Stimulated activated CD4-positive, alpha-beta T cell treated with anti-CD3 and anti-CD28 coated beads, Interleukin-12 subunit alpha, Interleukin-12 subunit beta, amount 100 ng/mL, for 48 hours (primary cell): ENCODE measurements around the gene HIRIP3.
"Not testable (repeated sequence)": the region's sequence is repeated elsewhere in the genome, so short reads cannot be mapped to it uniquely, and the experiment has no call there.

Experiments used
- DNase-seq, 3 donors: peaks; one replicate each; pipeline ENCODE4 v3.0.0-alpha.2; 2020; ENCODE audit warnings: low read depth in 2 of 3, low spot score in 1 of 3

HIRIP3 gene

DNA sequence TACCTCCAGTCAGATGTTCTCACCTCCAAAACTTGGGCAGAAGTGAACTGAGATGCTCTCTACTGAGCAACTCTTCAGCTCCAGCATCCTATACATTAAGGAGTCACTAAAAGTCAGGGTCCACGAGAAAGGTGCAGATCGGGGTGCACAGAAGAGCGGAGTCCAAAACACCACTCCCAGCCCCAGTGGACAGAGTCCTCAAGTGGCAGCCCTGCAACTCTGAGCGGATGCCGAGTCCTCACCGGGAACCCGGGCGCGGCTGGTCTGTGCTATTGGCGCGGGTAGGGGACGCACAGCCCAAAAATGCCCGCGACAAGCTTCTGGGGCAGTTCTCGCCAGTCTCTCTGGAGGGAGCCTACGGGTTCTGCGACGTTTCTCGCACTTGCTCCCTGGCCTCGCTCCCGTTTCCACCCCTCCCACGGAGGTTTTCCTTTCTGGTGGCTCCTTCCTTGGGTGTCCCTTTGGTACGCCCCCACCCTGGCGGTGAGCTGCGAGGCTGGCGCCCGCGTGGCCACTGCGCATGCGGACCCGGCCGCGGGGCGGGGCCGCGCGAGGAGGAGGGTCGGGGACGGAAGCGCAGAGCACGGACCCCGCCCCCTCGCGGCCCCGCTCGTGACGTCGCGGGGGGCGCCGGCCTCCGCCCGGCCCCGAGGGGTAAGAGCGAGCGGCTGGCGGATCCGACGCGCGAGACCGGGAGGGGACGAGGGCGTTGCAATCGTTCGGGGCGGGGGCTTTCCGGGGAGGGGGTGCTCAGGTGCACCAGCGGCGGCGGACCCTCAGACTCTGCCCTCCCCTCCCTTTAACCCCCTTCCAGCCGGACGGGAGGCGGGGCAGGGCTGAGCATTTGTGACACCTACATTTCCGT, 33.7 kb downstream of the HIRIP3 start, which contains the start of gene TMEM219:
TSS of gene TMEM219 (plus strand) at position 601 of the 865 bp plus-strand sequence. CDS start 1,065 bp downstream, outside the sequence.
- peak; percentile 83 to 88 (median 86) for DNase-seq

GRCh38 chr16:29961127-29961478, 34.3 kb downstream of the HIRIP3 start:
- DNase-seq, result no peak

DNA sequence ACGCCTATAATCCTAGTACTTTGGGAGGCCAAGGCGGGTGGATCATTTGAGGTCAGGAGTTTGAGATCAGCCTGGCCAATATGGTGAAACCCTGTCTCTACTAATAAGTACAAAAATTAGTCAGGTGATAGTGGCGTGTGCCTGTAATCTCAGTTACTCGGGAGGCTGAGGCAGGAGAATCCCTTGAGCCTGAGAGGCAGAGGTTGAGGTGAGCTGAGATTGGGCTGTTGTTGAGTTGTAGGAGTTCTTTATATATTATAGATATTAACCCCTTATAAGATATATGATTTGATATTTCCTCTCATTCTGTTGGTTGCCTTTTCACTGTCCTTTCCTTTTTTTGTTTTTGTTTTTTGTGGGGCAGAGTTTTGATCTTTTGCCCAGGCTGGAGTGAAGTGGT, 35.6 kb downstream of the HIRIP3 start:
- not testable (repeated sequence) for DNase-seq

GRCh38 chr16:29959293-29959692, 36.1 kb downstream of the HIRIP3 start:
- no peak for DNase-seq

DNA sequence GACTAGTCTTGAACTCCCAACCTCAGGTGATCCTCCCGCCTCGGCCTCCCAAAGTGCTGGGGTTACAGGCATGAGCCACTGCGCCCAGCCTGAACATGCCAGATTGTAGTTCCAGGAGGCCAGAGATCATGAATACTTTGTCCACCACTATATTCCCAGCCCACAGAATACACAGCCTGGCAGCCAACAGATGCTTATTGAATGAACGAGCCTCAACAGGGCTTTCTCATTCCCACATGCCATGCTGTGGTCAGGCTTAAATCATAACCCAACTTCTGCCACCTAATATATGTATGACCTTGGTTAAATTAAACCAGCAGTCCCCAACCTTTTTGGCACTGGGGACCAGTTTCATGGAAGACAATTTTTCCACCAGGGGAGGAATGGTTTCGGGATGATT, 36.7 kb downstream of the HIRIP3 start:
- no peak for DNase-seq

- DNase-seq, result no peak
Measured at GRCh38 chr16:29951625-29952365, 43.6 kb downstream of the HIRIP3 start.

GRCh38 chr16:29950806-29951461, 44.5 kb downstream of the HIRIP3 start:
- DNase-seq, result no peak

- no peak for DNase-seq
Measured at GRCh38 chr16:29947897-29948296, 47.5 kb downstream of the HIRIP3 start.

DNA sequence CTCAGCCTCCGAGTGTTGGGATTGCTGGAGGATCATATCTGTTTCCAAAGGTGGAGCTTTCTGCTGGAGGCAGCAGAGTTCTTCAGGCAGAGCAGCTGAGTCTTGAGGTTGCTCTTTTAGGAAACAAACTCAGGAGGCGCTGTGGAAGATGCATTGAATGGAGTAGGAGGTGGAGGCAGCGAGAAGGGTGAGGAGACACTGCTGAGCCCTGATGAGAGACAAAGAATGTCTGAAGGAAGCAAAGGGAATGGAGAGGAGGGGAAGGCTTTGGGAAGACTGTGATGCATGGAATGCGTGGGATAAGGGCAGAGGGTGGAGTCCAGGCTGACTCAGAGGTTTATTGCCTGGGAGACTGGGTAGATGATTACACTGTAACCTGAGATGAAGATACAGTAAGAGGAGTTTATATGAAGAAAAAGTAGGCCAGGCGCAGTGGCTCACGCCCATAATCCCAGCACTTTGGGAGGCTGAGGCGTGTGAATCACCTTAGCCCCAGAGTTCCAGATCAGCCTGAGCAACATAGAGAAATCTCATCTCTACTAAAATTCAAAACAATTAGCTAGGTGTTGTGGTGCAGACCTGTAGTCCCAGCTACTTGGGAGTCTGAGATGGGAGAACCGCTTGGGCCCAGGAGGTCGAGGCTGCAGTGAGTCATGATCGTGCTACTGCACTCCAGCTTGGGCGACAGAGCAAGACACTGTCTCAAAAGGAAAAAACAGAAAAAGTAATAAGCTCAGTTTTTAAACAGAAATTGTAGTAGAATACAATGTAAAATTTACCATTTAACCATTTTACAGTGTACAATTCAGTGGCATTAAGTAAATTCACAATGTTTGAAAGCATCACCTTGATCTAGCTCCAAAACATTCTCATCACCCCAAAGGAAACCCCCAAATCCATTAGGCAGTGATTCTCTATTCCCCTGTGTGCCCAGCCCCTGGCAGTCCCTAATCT, 51.3 kb downstream of the HIRIP3 start:
- no peak for DNase-seq
